Stimulated activated CD4-positive, alpha-beta T cell treated with anti-CD3 and anti-CD28 coated beads, Interleukin-15, amount 100 ng/mL, for 24 hours (primary cell): Measurements from ENCODE around the gene UNC5C.

Experiments used
- DNase-seq: peaks from one replicate; pipeline ENCODE4 v3.0.0-alpha.2; 2020

The UNC5C gene

DNA sequence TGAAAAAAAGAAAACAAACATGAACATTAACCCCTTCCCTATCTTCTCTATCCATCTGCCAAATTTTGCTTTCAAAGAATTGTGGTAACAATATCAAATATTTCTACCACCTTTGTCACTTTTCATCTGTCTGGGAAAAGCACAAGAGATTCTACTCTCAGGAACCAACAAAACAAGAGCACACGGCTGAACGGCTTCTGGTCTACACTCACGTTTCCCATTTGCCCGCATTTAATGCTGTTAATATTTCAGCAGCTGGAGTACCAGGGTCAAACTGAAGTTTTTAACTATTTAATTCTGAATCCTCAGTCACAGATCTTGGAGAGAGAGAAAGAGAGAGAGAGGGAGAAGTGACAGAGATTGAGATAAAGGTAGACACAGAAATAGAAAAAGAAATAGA lies 91.4 kb downstream of the UNC5C start:
- no peak for DNase-seq

DNA sequence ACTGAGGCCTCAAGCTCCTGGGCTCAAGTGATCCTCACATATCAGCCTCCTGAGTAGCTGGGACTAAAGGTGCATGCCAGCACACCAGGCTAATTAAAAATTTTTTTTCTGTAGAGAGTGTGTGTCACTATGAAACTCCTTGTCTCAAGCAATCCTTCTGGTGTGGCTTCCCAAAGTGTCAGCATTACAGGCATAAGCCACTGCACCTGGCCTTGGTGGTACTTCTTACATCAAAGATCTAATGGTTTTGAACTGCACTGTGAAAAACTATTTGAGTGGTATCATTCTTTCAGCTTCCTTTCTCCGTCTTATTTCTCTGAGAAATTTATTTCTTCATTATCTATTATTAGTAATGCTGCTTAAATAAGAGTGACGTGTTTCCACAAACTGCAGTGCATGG lies 98.5 kb downstream of the UNC5C start:
- DNase-seq = no peak

DNA sequence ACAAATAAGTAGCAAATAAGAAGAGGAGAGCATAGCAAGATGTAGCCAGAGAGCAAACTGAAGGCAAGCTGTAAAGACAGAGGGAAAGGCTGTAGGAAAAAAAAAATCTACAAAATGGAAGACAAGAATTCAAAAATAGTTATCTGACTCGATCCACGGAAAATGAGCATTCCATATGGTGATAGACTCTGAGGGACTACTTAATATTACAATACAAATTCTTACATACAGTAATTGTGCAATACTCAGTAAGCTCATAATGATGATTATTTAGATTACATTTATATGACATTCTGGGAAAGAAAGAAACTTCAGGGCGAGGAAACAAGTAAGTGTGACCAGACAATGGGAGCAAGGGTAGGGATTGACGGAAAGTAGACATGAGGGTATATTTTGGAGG lies 102.6 kb downstream of the UNC5C start:
- DNase-seq = no peak

DNA sequence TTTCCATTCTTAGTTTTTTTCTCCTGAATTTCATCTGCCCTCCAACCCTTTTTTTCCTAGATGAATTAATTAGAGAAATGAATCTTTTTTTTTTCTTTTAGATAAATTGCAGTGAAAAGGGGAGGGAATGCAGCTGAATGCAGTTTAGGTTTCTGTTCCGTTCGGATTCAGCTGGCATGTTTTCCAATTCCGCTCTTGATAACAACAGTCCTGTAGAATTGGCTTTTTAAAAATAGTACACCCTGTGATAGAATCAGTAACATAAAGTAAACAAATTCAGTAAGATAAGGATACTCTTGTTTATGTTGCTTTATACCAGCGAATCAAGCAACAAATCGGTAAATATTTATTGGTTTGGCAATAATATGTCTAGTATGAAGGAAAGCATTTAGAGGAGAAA lies 103.5 kb downstream of the UNC5C start:
- no peak for DNase-seq

DNA sequence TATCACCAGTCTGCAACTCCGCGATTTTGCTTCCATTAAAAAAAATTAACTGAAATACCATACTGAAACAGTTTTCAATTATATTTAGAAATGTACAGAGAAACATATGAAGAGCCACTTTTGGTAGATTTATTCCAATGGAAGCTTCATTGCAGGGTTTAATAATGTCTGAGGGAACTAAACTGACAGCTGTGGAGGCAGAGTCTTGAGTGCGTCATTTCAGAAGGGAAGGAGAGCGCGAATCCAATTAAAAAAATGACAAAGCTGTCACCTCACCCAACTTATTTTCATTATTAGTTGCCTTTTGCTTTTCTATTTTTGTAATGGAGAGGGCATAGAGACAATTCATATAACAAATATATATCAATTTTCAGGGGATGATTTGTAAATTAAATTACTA lies 104.0 kb downstream of the UNC5C start:
- no peak for DNase-seq

DNA sequence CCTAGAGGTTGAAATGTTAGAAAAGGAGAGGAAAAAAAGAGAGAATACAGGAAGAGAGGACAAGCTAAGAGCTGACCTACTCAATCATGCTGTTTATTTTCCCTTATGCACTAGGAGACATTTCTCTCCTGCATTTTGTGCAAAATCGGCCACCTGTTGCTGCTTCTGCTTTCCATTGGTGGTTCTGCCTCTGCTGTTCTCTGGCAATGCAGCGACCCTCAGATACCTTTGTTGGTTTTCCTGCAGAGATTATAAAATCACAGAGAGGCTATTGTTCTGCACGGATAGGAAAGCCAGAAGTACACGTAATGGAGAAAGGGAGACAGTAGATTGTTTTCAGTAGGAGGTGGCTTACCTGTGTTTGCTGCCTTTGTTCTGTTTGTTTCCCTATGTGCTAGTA lies 108.9 kb downstream of the UNC5C start:
- DNase-seq = no peak

DNA sequence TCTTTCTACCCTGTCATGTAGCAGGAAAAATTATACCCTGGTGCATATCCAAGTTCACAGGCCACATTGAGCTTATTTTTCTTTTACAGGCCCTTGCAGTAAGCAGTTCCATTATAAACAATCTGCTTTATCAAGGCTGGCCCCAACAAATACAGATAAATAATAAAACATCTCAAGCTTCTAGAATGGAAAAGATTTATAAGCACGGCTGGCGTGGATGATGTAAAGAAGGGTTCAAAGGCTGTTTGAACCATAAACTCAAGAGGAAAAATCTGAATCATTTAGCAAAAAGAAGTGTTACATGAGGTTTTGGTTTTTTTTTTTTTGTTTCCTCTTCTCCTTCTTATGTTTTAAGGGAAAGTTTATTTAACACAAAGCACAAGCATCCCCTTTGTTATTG lies 109.7 kb downstream of the UNC5C start:
- DNase-seq = no peak

DNA sequence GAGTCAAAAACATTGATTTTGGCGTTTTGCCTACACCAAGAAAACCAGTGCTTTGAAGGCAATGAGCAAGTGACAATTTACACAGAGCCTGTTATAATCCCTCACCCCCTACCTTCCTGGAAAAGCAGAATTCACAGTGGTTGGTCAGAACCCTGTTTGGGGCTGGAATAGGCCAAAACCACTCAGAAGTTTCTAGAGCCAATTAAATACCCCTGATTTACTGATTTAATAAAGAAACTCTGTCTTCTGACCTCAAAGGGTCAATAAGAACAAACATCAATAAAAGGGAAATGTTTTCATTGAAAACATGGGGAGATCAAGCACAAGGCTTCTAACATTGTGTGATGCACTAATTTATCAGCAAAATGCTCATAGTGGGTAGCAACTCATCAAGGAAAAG lies 116.3 kb downstream of the UNC5C start:
- DNase-seq = no peak

DNA sequence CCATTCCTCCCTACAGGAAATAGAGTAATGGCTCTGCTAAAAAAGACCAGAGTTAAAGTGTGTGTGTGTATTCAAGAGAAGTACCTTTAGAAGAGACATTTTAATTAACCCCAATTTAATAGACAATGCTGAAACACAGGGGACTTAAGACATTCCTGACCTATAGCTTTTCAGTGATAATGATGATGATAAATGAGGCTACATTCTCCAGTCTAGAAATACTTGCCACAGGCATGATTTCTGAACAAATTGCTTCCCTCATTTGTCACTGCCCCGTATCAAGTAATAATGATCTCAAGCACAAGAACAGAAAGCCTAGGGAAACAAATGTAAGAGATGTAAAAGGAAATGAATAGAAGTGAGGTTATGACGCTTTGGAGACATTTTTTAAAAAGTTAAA lies 117.1 kb downstream of the UNC5C start:
- DNase-seq = no peak

DNA sequence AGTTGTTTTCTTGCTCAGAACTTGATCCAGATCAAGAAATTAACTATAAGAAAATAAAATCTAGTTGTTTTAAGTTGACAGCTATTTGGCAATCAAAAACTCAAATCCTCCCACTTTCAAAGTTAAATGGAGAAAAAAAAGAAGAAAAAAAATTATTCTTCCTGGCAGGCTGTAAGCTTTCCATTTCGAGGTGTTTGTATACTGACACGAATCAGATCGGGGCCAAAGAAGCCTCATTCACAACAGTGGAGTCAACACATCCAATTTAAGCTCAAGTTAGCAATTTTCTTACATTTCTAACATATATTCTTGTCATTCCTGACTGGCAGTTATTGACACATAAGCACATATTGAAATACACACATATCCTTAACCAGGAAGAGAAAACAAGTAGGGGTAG lies 119.4 kb downstream of the UNC5C start:
- no peak for DNase-seq

DNA sequence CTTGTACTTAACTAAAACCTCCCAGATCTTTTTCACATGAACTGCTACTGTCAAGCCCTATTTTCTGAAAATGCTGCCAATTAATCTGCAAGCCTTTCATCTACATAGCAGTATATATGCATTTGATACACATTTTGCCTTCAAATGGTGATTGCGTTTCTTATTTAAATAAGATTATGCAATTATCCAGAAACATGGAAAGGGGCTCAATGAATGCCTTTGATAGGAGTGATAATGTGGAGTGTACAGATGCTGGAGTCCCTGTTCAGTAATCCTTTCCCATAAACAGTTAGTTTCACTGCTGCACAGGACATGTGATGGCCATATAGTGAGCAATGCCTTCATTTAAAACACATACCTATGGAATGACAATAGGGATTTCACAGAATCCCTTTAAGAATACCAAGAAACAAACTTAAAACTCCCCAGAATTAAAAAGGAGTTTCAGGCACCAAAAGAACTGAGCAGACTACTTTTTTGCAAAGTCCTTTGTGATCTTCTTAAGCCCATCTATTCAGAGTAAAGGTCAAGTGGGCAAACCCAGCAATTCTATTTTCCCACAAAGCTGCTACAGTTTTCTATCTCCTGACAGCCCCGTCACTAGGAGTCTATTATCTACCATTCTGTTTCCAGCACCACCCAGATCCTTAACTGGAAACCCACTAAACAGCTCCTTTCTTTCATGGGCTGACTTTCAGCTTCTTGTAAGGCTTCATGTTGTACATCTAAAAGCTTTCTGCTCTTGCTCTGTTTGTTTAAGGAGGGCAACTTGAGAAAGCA lies 120.3 kb downstream of the UNC5C start:
- no peak for DNase-seq

DNA sequence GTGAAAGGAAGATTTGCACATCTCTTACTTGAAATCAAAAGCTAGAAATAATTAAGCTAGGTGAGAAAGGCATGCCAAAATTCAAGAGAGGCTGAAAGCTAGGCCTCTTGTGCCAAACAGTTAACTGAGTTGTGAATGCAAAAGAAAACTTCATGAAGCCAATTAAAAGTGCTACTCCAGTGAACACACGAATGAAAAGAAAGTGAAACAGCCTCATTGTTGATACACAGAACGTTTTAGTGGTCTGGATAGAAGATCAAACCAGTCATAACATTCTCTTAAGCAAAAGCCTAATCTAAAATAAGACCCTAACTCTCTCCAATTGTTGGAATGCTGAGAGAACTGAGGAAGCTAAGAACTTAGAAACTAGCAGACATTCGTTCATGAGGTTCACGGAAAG lies 122.3 kb downstream of the UNC5C start:
- no peak for DNase-seq

DNA sequence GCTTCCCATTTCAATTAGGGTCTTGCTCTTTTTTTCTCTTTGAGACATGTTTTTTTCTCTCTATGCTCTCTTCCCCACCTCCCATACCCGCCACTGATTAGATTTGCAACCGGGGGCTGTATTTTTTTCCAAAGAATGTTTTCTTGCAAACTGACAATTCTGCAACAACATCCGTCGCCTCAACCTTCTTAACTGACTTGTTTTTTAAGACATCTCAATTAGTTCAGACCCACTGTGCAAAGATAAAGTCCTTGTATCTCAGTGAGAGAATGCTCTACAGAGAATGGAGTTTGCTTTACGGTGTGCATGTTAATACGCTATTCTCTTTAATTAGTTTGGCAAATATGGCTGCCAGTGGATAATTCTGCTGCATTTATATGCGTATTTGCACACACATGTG lies 126.3 kb downstream of the UNC5C start:
- no peak for DNase-seq

DNA sequence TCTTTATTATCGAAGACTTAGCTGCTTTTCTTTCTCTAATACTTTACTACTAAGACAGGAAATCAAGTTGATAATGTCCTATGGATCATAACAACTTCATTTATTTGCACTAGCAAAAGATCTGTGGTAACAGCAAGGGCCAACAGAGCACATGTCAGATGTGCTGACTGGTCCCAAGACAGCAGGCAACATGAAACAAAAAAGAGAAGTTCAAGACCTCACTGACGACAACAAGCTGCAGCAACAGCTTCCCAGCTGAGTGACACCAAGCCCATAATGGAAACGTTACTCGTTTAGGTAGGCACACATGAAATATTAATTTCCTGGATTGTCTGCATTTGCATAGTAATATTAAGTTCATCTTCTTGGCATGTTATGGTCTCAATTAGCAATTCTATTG lies 126.9 kb downstream of the UNC5C start:
- no peak for DNase-seq

DNA sequence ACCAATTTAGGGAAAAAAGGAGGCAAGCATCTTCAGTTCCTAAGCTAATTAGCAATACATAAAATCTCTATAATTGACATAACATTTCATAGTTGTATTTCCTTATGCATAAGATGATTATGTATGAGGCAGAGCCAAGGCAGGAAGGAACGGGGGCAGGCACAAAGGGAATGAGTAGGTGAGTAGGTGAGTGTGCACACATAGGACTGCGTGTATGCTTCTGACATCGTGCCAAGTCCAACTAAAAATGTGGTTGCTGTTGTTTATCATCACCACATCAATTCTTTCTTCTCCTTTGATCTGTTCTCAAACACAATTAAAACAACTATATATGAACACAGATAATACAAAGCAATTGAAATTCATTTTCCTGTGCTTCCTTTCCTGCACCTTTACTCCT lies 131.2 kb downstream of the UNC5C start:
- DNase-seq = no peak

DNA sequence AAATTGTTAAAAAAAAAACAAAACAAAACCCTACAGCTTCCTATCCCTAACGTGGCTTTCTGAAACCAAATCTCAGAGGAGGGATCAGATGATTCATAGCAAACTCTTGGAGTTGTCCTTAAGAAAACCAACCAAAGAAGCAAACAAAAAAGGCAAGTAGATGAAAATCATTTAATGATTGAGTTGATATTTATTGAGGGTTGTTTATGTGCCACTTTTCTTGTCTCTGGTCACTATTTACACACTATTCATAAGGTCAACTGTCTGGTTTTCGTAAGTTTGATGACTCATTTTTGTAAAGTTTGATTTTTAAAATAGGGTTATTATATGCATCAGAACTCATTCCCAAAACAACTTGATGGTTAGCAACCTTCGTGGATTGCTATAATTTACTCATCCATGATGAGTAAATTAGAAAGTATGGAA lies 133.4 kb downstream of the UNC5C start:
- no peak for DNase-seq

DNA sequence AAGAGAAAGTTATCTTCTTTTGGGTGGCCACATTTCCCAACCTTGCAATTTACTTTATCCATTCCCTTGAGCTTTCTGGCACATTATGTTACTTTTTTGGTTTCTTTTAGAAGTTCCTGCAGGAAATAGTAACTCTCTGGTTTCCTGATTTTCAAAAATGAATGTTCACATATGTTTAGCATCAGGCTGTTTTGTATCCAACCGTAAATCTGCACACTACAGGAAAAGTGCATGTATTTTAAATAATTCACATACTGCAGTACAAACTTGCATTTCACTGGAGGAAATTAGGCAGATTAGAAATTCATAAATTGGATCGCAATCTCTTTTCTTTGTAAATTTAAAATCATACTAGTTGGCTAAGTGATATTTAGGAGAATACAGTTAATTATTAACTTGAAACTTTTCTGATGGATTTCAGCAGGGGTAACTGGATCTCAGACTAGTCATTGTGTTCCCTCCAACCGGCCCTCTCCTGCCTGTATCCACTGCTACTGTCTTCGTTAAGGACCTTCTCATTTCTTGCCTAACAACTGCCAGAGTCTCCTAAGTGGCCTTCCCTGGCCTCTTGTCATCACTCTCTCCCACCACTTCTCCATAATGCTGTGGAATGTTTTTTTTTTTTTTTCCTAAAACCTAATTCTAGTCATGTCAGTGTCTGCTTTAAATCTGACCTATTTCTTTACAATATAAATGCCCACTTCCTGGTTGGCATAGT lies 137.2 kb downstream of the UNC5C start:
- no peak for DNase-seq

DNA sequence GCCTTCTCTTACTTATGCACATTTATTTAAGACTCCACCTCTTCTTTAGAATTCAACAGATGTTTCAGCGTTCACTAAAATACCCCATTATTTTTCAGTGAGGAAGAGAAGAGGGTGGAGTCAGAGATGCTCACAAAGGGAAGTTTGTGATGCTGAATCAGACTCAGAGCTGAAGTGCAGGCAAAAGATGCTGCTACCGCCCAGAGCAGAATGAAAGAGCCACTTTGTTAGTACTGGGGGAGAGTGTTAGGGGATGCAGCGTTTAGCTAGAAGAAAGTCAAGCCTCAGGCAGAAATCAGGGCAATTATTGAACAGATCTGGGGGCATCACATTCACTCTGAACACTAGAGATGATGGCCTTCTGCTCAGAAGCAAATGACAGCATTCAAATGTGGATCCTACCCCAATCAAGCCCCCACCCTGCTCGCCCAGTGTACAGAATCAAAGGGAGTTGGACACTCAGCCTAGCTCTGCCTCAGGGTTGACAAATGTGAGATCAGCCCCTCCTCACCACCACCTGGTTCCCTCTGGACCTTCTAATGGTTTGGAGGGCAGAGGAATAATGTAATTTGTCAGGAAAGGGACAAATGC lies 138.3 kb downstream of the UNC5C start:
- DNase-seq = no peak

DNA sequence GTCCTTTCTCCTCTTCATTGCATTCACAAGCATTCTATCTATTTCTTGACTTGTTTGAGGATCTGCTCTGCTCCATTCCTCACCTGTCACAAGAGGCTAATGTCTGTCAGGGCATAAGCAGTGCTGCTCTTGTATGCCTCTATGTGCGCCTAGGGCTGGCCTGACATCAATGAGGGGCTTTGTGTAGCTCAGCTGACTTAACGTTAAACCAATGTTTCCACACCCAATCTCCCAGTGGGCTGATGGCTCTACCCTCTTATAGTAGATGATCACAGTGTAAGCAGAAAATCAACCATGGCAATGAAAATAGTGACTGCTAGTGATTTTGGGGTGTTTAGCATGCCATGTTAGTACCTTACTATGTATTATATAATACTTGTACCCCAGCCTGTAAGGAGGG lies 139.0 kb downstream of the UNC5C start:
- DNase-seq = no peak

DNA sequence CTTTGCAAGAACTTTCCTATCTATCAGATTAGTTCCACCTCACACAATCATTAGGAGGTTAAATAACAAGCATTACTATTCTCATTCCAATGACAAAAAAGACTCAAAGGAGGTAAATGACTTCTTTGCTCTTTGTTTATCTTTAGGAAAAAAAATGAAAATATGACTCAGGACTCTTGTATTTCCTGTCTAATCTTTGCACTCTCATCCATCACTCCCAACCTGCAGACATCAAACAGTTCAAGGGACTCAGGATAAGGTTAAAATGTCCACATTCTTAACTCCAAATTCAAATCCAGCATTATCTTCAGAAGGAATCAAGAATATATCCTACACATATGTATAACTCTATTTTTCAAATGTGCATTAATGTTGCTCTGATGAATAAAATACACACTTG lies 139.6 kb downstream of the UNC5C start:
- no peak for DNase-seq

DNA sequence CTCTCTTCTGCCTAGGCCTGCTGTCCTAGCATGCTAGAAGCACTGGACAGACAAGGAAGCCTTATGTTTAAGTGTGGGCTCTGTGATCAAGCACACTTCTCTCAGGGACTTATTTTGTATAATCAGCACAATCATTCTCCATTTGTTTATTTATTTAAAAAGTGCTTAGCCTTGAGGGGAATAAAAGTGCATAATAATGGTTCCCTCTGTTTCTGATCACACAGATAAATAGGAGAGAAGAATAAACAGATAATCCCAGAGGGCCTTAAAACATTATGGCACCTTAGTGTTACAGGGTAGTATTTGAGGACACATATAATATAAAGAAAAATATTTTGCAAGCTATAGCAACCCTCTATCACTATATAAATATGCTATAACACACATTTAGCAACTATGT lies 146.5 kb downstream of the UNC5C start:
- DNase-seq = no peak

DNA sequence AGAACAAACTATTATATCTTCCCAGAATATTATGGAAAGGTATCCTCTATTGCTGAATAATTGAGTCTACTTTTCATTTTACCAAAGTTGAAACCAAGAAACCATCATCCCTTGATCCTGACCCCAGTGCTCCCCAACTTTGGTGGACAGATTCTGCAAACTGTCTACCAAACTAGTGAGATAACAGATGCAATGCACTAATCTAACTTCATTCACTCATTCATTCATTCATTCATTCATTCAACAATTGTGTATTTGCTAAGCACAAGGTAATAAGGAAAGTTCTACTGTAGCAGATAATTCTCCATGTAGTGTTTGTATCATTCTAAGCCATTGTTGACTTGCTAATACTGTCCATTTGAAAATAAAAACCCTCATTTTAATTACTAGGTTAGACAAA lies 150.6 kb downstream of the UNC5C start:
- no peak for DNase-seq

DNA sequence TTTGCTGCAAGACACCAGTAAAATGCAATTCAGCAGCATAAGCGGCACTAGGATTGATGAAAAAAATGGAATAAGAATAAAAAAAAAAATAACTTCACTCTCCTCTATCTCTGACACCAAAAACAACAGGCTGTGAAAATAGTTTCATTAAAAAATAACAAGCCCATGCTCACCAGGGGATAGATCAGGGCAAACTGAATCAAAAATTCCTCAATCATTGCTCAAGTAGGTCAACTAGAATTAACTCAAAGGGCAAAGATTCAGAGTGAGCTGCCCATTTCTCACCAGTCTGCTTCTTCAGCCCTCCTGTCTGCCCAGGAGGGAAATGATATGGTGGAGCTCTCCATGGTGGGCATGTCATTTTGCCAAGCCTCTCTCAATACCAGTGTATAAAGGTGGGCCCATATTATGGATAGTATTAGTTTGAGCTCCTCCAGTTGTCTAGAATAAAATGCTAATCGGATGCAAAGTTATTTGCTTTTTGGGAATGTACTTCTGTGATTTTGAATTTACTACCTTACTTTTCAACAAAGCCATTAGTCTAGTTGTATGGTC lies 153.9 kb downstream of the UNC5C start:
- no peak for DNase-seq

DNA sequence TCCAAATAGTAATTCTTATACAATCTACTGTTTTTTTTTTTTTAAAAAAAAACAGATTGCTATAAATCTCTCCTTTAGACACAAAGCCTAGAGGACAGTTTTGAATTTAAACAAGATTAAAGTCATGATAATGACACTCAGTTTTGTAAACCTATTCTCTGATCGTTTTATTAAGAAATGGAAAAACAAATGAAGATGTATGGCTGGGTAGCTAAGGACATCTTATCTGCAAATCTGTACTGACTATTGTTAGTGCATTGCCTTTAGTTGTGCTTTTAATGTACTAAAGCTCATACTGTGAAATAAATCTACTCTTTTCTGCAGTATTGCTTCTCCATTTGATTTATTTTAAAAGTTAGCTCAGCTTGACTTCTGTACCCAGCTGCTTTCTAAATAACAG lies 155.0 kb downstream of the UNC5C start:
- no peak for DNase-seq
